ENCODE results near the gene COL11A2.

The COL11A2 gene

DNA sequence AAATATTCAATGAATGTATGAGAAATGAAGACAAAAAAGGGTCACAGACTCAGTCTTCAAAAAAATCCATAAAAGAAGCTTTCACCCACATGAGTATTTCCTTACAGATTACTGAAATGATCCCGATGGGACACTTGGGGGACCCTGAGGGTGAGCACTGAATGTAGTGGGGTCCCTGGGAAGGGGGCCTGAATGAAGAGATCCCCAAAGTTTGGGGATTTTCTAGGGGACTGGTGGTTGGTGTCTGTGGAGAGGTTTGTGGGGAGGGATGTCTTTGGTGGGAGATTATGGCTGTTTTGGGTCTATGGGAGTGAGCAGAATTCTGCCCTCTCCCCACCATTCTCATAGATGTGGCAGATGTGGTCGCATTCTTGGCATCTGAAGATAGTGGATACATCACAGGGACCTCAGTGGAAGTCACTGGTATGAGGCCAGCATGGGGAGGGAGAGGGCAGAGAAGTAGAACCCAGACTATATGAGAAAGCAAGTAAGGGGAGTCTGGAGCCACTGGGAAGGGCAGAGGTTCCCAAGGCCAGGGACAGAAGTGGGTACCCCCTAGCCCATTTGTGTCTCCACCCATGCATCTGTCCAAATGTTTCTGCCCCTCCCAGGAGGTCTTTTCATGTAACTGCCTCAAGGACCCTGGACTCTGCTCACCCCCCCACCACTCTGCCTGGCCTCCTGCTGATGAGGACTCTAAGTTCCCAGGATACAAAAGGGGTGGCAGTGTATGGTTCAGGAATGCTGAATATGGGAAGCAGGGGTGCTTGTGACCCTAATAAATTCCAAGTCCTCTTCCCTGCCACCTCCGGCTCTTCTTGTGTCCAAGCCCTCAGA lies 14.0 kb upstream of the COL11A2 start:
- DNase-seq, result peak in 1 of 2 experiments; percentile 47

DNA sequence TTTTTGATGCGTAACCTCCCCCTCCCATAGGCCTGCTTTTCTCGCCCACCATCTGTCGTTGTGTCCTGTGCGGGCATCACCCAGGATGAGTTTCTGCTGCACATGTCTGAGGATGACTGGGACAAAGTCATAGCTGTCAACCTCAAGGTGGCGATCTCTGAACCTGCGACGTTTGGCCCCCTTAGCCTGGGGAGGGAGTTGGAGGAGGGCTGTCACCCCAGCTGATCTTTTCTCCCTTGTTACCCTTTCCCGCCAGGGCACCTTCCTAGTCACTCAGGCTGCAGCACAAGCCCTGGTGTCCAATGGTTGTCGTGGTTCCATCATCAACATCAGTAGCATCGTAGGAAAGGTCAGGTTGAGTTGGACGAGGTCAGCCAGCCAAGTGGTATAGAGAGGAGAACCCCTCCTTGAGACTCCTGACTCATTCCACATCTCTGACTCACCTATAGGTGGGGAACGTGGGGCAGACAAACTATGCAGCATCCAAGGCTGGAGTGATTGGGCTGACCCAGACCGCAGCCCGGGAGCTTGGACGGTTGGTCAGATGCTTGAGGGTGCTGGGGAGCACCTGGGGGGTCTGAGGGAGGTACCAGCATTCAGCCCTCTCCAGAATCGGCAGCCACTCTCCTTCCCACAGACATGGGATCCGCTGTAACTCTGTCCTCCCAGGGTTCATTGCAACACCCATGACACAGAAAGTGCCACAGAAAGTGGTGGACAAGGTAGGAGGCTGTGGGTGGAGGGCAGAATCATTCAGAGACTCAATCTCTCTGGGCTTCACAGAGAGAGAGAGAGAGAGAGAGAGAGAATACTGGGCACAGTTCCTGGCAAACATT lies 13.1 kb upstream of the COL11A2 start:
- DNase-seq, result peak; percentile 81 to 83

DNA sequence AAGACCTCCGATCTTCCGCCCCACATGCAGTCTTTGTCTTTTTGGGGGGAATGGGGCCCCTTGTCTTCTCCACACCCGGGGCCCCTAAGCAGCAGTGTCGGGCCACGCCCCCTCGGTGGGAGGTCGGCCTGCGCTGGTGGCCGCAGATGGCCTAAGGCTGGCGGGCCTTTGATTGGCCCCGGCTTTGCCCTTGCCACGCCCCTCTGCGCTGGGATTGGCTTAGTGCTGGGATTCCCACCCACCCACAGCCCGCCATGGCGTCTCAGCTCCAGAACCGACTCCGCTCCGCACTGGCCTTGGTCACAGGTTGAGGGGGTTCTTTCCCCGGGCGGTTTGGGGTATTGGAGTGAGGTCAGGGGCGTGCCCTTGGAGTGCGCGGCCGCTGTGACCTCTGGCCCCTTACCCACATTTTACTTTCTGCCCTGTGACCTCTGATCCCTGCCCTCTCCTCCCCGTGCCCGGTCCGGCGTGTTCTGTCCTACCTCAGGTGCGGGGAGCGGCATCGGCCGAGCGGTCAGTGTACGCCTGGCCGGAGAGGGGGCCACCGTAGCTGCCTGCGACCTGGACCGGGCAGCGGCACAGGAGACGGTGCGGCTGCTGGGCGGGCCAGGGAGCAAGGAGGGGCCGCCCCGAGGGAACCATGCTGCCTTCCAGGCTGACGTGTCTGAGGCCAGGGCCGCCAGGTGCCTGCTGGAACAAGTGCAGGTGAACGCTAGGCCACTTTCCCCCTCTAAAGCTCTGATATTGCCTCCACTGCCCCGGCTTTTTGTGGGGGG lies 12.3 kb upstream of the COL11A2 start, which contains the start of gene HSD17B8:
Gene HSD17B8, plus strand, starts transcription at position 241 of the 776 bp plus-strand sequence. Its CDS starts 14 bp downstream, at position 255.
- DNase-seq, result peak; percentile 96 to 97

DNA sequence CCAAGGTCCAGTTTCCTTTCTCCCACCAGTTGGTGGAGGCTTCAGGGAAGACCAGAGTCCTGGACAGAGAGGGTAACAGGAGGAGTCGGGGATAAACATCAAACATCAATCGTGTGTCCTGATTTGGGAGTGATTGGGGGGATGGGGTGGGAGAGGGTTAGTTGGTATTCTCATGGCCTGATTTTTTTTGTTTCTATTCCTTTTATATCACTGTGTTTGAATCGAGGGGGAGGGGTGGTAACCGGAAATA lies 11.8 kb upstream of the COL11A2 start:
- no peak for DNase-seq

DNA sequence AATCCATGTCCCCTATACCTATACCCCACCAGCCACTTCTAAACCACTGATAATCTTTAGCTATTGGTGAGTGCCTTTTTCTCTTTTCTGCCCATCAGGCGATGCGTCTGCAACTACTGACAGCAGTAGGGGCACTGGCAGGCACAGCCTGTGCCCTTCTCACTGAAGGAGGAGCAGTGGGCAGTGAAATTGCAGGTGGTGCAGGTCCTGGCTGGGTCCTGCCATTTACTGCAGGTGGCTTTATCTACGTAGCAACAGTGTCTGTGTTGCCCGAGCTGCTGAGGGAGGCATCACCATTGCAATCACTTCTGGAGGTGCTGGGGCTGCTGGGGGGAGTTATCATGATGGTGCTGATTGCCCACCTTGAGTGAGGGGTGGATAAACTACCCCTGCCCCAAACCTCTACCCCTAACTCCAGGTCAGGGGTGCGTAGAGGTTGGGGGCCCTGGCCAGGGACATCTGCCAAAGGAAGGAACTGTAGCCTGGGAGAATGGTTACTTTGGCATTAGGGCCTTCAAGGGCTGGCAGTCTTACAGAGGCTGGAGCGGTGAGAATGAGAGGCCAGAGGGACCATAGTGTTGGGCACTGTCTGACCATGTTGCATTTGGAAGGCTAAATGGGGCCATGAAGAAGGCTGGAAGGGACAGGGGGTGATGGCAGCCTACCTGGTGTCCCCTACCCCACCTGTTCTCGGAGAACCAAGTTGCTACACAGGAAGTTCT lies 11.3 kb upstream of the COL11A2 start:
- DNase-seq, result no peak

DNA sequence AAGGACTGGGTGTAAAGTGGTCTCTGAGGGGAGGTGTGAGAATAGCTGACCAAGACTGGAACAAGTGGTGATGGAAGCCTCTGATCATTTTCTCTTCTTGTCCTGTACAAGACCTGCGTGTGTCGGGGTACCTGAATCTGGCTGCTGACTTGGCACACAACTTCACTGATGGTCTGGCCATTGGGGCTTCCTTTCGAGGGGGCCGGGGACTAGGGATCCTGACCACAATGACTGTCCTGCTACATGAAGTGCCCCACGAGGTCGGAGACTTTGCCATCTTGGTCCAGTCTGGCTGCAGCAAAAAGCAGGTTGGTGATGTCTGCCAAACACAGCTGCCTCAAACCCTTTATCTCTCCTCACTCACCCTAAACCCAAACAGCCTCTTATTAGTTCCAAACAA lies 10.5 kb upstream of the COL11A2 start:
- no peak for DNase-seq

DNA sequence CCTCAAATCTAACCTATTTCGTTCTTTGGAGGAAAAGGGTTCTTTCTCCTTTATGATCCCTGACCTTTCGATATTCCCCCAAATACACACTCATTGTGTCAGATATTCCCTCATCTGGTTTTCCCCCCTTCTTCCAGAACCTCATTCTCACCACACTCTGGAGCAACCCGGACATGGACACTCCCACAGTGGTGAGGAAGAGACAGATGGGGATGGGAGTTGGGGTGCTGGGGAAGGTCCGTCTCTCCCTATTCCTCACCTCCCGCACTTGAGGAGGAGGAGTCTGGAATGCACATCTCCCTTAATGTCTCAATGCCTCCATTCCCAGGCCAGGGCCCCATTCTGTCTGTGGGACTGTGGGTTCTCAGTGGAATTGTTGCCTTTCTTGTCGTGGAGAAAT lies 9.7 kb upstream of the COL11A2 start:
- DNase-seq, result no peak

DNA sequence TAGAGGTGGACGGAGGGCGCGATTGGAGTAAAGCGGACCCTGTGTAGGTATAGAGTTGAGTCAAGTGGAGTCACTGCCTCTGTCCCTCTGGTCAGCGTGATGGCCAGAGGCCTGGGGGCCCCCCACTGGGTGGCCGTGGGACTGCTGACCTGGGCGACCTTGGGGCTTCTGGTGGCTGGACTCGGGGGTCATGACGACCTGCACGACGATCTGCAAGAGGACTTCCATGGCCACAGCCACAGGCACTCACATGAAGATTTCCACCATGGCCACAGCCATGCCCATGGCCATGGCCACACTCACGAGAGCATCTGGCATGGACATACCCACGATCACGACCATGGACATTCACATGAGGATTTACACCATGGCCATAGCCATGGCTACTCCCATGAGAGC lies 8.9 kb upstream of the COL11A2 start:
- no peak for DNase-seq

DNA sequence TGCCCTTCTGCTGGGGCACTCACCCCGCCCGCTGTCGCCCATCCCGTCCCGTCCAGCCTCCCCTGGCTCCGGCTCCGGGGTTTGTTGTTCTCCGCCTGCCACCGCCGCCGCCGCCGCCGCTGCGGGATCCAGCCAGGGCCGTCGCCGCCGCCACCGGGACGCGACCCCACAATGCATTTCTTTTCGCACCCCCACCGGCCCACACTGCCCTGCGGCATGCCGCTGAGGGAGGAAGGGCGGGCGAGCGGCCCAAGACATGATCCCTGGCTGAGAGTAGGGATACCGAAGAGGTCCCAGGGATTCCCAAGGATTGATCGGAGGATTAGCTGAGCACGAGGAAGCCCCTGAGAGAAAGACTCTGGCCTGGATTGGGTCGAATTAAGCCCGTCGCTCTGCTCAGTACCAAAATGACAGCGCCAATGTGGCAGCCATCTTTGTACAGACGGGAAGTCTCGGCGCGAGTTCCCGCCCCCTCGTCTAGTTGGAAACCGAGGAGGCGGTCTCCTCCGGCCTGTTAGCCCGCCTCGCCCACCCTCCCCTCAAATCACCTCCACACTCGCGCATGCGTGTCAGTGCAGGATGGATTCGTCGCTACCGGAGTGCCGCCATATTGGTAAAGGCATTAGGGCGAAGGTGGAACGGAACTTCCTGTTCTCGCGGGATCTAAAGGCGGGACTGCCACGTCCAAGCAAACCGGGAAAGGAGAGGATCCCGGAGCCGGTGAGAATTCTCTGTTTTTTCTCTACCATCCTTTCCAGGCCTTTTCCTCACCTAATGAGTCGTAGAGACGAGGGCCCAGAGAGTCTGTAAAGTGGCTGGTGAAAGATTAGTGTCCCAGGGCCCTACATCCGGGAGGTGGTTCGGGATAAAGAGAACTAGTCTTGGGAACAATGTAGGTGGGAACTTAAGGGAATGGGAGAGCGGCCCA lies 8.2 kb upstream of the COL11A2 start, which contains the start of the genes RXRB and SLC39A7:
Gene RXRB, minus strand, starts transcription at position 447 of the 928 bp plus-strand sequence. Its CDS starts 189 bp downstream, at position 258.
Gene SLC39A7, plus strand, starts transcription at position 649 of the 928 bp plus-strand sequence. CDS start 379 bp downstream, outside the sequence.
- peak; percentile 99 for DNase-seq

DNA sequence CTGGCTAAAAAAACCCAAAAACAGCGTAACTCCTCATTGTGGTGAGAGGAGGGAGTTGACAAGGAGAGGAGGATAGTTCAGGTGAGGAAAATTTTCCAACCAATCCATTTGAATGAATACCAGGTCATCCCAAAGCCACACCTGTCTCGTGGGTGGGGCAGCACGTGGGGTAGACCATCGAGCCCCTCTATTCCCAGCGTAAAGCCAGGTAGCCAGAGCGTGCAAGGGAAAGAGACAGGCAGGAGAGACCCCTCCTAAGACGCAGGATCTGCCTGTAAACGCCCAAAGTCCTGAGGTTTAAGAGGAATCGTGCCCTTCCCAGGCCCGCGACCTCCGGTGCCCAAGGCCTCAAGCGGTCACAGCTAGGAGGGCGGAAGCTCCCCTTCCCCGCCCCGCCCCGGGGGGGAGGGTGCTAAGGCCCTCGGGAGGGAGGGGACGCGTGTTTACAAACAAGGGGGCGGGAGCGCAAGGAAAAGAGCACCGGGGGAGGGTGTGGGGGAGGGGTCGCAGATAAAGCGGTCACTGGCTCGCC lies 7.5 kb upstream of the COL11A2 start:
- peak; percentile 84 to 85 for DNase-seq

DNA sequence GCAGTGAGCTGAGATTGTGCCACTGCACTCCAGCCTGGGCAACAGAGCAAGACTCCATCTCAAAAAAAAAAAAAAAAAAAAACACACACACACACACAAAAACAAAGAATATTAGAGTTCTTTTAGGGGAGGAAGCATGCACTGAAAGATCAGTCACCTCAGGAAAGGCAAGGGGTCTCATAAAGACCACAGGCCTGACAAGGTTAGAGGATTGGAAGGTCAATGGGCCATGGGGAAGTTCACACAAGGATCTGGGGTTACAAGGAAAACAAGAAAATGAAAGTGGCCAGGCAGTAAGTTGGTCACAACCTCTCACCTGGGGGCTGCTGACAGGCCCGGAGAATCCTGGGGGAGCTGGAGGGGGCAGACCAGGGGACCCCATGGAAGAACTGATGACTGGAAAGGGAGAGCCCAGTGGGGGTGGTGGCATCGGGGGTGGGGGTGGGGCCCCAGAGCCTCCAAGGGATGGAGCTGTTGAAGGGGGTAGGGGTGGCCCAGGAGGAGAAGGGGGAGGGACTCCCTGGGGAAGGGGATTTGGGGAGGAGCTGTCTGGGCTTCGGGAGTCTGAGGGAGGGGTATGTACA lies 6.7 kb upstream of the COL11A2 start:
- DNase-seq, result no peak

DNA sequence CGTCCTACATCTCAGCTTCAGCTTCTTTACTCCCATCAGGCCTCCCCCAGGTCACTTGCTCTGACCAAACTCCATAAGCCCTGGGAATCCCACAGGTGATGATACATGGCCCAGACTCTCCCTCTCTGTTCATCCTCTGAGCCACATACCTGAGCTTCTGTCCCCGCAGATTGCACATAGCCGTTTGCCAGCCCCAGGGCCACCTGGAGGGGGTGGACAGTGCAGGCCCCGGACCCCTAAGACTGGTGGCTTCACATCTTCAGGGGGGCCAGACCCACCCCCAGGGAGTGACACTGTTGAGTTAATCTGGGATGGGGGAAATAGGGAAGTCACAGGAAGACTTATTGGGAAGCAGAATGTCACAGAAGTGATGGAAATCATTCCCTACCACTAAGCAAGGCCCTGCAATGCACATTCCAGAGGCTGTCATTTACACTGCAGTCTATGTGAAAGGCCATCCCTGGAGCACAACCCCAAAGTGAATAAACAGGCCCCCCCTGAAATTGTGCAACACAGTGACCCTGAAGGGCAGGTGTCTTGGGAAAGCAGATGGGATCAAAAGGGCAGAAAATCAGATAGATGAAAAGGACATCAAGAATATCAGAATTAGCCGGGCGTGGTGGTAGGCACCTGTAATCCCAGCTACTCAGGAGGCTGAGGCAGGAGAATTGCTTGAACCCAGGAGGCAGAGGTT lies 6.0 kb upstream of the COL11A2 start:
- DNase-seq, result no peak

DNA sequence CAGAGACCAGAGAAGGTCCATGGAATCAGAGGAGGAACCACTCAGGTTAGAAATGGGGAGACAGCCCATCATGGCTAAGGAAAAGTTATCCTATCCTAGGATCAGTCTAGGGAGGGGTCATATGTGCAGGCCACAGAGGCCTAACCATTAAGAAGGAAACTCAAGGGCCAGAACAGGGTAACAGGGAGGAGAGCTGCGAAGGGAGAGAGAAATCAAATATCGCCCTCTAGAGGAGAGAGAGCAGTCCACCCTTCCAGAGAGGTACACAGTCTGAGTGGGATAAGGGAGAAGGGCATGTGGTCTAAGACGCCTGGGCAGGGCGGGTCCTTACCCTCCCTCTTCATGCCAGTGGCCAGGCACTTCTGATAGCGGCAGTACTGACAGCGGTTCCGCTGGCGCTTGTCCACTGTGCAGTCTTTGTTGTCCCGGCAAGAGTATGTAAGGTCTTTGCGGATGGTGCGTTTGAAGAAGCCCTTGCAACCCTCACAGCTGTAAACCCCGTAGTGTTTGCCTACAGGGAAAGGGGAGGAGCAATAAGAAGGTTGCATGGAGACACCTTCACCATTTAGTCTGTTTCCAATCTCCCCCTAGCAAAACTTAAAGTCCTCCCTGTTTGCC lies 5.3 kb upstream of the COL11A2 start:
- DNase-seq, result peak in 1 of 2 experiments; percentile 54

DNA sequence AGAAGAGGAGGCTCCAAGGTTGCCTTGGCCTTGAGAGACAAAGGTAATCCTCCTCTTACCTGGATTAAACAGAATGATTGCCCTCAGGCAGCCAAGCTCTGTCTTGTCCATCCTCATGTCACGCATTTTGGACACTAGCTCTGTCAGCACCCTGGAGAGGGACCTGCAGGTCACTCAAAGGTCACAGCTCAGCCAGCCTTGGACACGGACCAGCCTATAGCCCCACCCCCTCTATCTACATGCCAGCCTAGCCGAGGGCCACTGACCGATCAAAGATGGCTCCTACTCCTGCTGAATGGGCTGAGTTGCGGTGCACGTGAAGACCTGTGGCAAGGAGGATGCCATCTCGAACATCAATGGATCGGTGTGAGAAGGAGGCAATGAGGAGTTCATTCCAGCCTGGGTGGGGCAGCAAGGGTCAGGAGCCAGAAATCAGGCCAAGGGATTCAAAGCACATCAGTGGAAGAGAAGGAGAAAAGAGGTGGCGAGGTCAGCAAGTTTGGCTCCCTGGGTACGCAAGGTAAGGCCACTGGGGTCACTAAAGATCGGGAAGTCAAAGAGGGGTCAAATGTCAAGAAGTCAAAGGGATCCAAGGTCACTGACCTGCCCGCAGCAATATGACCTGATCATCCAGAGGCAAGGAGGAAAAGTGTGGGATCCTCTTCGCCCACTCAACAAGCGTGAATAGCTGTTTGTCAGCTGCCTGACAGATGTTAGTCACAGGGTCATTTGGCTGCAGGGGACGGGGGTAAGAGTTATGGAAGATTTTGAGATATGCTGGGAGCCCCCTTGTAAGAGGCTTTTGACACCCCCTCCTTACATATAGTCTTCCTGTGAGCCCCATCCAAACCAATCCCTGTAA lies 3.3 kb upstream of the COL11A2 start:
- no peak for DNase-seq

DNA sequence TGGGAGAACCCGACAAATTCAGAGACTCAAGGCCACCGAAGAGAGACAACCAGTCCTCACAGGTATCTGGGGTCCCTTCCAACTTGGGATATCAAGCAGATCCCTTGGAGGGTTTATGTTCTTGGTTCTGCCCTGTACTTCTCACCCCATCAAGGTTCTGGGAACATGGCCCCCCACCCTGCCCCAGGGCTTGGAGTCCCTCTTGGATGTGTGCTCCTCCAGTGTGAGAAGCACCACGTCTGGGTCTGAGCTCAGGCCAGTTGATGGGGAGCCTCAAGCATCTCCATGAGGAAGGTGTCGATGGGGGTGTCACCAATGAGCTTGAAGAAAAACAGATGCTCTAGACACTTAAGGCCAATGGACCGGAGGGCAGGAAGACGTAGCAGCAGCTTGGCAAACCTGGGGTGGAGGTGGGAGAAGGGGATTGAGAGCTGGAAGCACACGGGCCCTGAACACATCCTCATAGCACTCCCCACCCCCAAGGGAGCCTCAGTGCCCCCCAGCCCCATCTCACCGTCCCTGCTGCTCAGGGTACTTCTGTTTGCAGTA lies 2.2 kb upstream of the COL11A2 start:
- no peak for DNase-seq

DNA sequence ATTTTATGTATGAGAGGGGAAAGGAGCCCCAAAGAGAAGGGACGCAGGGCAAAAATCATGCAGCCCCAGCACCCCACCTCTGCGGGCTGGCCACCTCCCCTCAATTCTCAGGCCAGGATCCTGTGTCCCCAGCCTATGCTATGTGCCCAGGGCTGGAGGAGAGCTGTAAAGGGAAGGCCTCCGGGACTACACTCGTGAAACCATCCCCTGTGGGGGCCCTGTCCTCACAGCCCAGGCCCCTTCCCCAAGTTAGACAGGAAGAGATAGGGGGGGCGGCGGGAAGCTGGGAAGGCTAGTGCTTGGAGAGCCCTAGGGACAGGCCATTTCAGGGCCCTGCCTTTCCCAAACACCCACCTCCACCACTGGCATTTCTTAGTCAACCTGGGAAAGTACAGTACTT lies 1.4 kb upstream of the COL11A2 start:
- DNase-seq, result no peak

DNA sequence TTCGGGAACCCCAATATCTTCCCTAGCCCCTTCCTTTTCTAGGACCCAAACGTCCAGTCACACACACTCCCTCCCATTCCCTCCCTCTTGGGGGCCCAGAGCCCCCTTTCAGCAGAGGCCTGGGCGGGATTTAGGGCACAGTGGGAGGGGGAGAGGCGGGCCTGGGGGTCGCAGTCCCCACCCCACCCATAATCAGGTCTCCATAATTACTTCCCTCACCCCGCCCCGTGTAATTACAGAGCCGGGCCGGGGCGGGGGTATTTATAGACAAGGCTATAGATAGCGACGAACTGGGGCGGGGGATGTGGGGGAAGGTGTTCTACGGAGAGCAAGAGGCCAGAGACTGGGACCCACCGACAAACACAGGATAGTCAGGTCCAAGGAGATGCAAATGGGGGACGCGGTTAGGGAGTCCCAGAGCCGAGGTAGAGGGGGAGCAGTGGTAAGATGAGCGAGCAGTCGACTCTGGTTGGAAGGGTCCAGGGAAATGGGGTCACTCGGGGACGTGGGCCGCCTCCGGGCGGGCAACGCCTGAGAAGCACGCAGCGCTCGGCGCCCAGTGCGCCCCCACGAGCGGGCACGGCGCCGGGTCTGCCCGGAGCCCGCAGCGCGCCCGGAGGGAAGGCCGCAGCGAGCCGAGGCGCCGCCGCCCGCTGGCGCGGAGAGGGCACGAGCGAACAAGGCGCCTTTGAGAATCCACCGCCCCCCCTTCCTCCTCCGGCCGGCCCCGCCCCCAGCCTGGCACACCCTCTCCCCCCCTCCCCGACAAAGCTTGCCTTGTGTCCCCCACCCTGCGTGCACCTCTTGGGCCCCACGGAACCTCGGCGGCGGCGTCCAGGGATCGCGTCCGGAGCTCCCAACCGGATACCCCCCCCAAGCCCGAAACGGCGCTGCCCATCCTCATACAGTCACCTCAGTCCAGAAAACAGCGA lies 670 bp upstream of the COL11A2 start:
- peak in 1 of 2 experiments; percentile 47 for DNase-seq

Measured in activated T-cell treated with anti-CD3 and anti-CD28 coated beads, Interleukin-2, amount 50 U/mL, for 48 hours (primary cell).